ENCODE data around the gene SYT1. TPM values are rescaled to one million over a fixed set of nuclear protein-coding genes. Genes with fewer than 3 reads are reported as not detected.

Gene SYT1
- 0.30 TPM for total RNA-seq
- long read RNA-seq: 0 reads

DNA sequence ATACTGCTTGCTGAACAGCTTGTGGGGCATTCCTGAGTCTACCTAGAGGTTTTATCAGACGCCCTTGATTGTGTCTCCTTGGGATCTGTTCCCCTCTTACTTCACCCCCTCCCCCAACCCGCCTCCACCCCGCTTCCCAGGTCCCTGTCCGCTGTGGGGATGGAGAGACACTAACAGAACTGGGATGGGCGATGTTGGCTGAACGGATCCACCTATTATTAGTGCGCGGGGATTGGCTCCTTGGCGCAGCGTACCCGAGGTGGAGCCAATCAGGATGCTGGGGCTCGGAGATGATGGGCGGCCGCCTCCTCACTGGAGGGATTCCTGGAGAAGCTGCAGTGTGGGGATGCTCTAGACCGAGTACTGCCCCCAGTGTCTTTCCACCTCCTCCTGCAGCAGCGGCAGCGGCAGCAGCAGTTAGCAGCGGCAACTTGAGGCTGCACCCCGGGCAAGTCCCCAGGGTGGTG lies at the start of gene SYT1:
Gene SYT1, plus strand, starts transcription at position 372 of the 467 bp plus-strand sequence.
- intact Hi-C loops (cut with micrococcal nuclease): no loop called here
- DNase-seq: peak; percentile 14
- peaks cover 66% of the 10 kb centered on the region for H3K27me3 ChIP-seq (ENCODE audit: low read depth)
- H3K36me3 ChIP-seq: no peaks in the 10 kb centered on the region
- no peak within 1 kb of the TSS for H3K27ac ChIP-seq (replicated peaks)
- H3K4me3 ChIP-seq: peak within 1 kb of the TSS; percentile 59
- TF ChIP-seq, protein P1, sequence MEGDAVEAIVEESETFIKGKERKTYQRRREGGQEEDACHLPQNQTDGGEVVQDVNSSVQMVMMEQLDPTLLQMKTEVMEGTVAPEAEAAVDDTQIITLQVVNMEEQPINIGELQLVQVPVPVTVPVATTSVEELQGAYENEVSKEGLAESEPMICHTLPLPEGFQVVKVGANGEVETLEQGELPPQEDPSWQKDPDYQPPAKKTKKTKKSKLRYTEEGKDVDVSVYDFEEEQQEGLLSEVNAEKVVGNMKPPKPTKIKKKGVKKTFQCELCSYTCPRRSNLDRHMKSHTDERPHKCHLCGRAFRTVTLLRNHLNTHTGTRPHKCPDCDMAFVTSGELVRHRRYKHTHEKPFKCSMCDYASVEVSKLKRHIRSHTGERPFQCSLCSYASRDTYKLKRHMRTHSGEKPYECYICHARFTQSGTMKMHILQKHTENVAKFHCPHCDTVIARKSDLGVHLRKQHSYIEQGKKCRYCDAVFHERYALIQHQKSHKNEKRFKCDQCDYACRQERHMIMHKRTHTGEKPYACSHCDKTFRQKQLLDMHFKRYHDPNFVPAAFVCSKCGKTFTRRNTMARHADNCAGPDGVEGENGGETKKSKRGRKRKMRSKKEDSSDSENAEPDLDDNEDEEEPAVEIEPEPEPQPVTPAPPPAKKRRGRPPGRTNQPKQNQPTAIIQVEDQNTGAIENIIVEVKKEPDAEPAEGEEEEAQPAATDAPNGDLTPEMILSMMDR (IDR thresholded peaks at IDR 0.05; ENCODE audit: borderline replicate concordance): no peak
- no peaks in the 10 kb centered on the region for H3K9me3 ChIP-seq (replicated peaks)
- H3K4me1 ChIP-seq: peaks cover 18% of the 10 kb centered on the region

DNA sequence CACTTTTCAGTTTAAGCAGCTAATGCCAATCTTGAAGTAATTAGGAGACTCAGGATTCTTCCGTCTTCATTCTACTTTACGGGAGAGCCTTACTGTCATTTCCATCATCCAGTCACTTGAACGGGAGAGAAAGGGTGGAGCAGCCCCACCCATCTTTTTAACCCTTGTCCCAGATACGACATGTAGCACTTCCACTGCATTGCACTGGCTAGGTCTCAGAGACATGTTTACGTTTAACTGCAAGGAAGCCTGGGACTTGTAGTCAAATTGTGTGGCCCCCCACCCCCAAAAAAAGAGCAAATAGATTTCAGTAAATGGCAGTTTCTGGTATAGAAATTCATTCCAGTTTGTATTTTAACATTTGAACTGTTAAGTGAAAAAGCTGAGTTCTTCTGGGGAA lies 46.1 kb upstream of the SYT1 start:
- TF ChIP-seq, protein P1 (IDR thresholded peaks at IDR 0.05; ENCODE audit: borderline replicate concordance): no peak
- Histone ChIP-seq H3K4me1 (no peaks in the 10 kb centered on the region), H3K27ac (replicated peaks) (no peak overlapping the region), H3K4me3 (no peak overlapping the region), H3K9me3 (replicated peaks) (peaks cover 14% of the 10 kb centered on the region), H3K27me3 (ENCODE audit: low read depth) (no peaks in the 10 kb centered on the region), H3K36me3 (no peaks in the 10 kb centered on the region)
- intact Hi-C loops (cut with micrococcal nuclease): no loop called here
- DNase-seq: no peak

DNA sequence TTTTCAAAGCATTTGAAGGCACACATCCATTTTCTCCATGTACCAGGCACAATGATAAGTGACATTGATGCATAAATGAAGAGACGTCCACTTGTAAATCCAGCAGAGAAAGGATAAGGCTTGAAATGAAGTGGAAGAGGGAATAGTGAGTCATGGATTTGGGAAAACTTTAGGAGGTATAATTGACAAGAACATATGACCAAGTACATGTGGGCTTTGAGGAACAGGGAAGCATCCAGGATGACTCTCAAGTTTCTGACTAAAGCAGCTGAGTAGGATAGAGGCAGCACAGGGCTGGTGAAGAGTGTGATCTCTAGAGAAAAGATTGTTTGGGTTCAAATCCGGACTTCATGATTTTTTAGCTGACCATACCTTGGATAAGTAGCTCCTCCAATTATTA lies 43.6 kb upstream of the SYT1 start:
- Histone ChIP-seq H3K27ac (replicated peaks) (no peak overlapping the region), H3K36me3 (no peaks in the 10 kb centered on the region)

DNA sequence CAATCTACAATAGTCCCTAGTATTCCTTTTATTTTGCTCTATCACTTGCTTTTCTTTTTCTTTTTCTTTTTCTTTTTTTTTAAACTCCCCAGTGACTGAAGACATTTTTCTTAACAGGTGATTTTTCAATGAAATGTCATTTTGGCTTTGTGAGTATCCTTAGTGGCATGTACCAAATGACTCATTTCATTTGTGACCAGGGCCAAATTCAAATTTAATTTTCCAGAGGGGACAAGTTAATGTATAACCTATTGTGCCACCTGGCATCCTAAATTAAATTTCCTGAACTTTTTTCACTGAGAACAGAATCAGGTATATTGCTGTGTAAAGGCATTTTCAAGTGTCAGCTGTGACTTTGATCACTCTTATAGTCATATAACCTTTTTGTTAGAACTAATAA lies 39.7 kb upstream of the SYT1 start:
- H3K4me1 ChIP-seq: no peaks in the 10 kb centered on the region
- no peak overlapping the region for H3K4me3 ChIP-seq
- no peak for DNase-seq
- H3K36me3 ChIP-seq: no peaks in the 10 kb centered on the region
- H3K9me3 ChIP-seq (replicated peaks): no peaks in the 10 kb centered on the region
- H3K27ac ChIP-seq (replicated peaks): no peak overlapping the region
- intact Hi-C loops (cut with micrococcal nuclease): no loop called here
- TF ChIP-seq, protein P1 (IDR thresholded peaks at IDR 0.05; ENCODE audit: borderline replicate concordance): no peak
- H3K27me3 ChIP-seq (ENCODE audit: low read depth): no peaks in the 10 kb centered on the region

More for the DNA sequence above, 43.6 kb upstream of the SYT1 start:
- Histone ChIP-seq H3K27me3 (ENCODE audit: low read depth) (no peaks in the 10 kb centered on the region), H3K4me3 (no peak overlapping the region), H3K4me1 (no peaks in the 10 kb centered on the region), H3K9me3 (replicated peaks) (peaks cover 7% of the 10 kb centered on the region)
- intact Hi-C loops (cut with micrococcal nuclease): no loop called here
- DNase-seq: no peak
- TF ChIP-seq, protein P1 (IDR thresholded peaks at IDR 0.05; ENCODE audit: borderline replicate concordance): no peak

DNA sequence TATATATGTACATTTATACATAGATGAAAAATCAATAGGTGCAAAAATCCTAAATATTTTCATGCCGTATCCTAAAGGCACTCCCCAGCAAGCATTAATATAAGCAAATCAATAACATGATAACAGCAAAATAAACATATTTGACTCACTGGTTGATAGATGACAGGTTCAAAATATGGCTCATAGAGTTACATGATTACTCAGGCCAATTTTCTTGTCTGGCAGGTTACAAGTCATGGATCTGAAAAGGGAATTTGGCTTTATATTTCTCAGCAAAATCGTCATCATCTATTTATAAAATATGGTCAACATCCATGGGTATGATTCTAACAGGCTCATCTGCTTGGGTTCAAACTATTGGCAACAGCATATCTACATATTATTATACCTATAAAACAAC lies 34.9 kb upstream of the SYT1 start:
- no peaks in the 10 kb centered on the region for H3K4me1 ChIP-seq
- H3K27me3 ChIP-seq (ENCODE audit: low read depth): no peaks in the 10 kb centered on the region
- no peak for DNase-seq
- no peaks in the 10 kb centered on the region for H3K36me3 ChIP-seq
- TF ChIP-seq, protein P1 (IDR thresholded peaks at IDR 0.05; ENCODE audit: borderline replicate concordance): no peak
- H3K27ac ChIP-seq (replicated peaks): no peak overlapping the region
- H3K9me3 ChIP-seq (replicated peaks): no peaks in the 10 kb centered on the region
- intact Hi-C loops (cut with micrococcal nuclease): no loop called here
- no peak overlapping the region for H3K4me3 ChIP-seq

All from left ventricle myocardium inferior (tissue), 1 donor.